ENCODE measurements around the gene BRSK2. TPM values are rescaled to one million over a fixed set of nuclear protein-coding genes. Genes with fewer than 3 reads are reported as not detected.
"Not testable (repeated sequence)": the region's sequence is repeated elsewhere in the genome, so short reads cannot be mapped to it uniquely, and the experiment has no call there.

BRSK2 gene
- total RNA-seq, 4 donors from 2014 or later = 0.35 to 6.4 (median 0.40) TPM; not detected in 1

GRCh38 chr11:1414650-1415049, 24.9 kb downstream of the BRSK2 start:
- peaks cover 0 to 25% (median 13%) of the 10 kb centered on the region in 4 donors for H3K9me3 ChIP-seq
- H3K4me3 ChIP-seq = no peak overlapping the region

GRCh38 chr11:1415631-1416030, 25.9 kb downstream of the BRSK2 start:
- Histone ChIP-seq H3K27me3 (no peaks in the 10 kb centered on the region), H3K36me3 (no peaks in the 10 kb centered on the region), H3K9me3 (peaks cover 0 to 29% (median 13%) of the 10 kb centered on the region in 4 donors), H3K4me1 (no peaks in the 10 kb centered on the region), H3K4me3 (no peak overlapping the region), H3K27ac (no peak overlapping the region)
- DNase-seq = no peak
- TF ChIP-seq POLR2A (IDR thresholded peaks at IDR 0.05) (no peak), CTCF (IDR thresholded peaks at IDR 0.05) (no peak)

More at GRCh38 chr11:1414650-1415049, 24.9 kb downstream of the BRSK2 start:
- Histone ChIP-seq H3K4me1 (no peaks in the 10 kb centered on the region), H3K27me3 (no peaks in the 10 kb centered on the region), H3K36me3 (no peaks in the 10 kb centered on the region), H3K27ac (no peak overlapping the region)
- DNase-seq = no peak
- no peak for TF ChIP-seq POLR2A (IDR thresholded peaks at IDR 0.05)
- TF ChIP-seq CTCF (IDR thresholded peaks at IDR 0.05) = no peak

- H3K36me3 ChIP-seq, H3K27me3 ChIP-seq, DNase-seq, H3K4me3 ChIP-seq, H3K27ac ChIP-seq, H3K4me1 ChIP-seq: not testable (repeated sequence)
- H3K9me3 ChIP-seq = peaks cover 0 to 29% (median 13%) of the 10 kb centered on the region in 4 donors
Observed at GRCh38 chr11:1418192-1418795, 28.6 kb downstream of the BRSK2 start.

GRCh38 chr11:1419811-1420210, 30.1 kb downstream of the BRSK2 start:
- no peak overlapping the region for H3K27ac ChIP-seq
- DNase-seq = no peak
- no peaks in the 10 kb centered on the region for H3K27me3 ChIP-seq
- no peak overlapping the region for H3K4me3 ChIP-seq
- peaks cover 0 to 29% (median 13%) of the 10 kb centered on the region in 4 donors for H3K9me3 ChIP-seq
- no peaks in the 10 kb centered on the region for H3K36me3 ChIP-seq
- TF ChIP-seq CTCF (IDR thresholded peaks at IDR 0.05) = no peak
- TF ChIP-seq POLR2A (IDR thresholded peaks at IDR 0.05) = no peak
- H3K4me1 ChIP-seq = no peaks in the 10 kb centered on the region

- Histone ChIP-seq H3K36me3 (no peaks in the 10 kb centered on the region), H3K27me3 (no peaks in the 10 kb centered on the region), H3K4me1 (no peaks in the 10 kb centered on the region), H3K4me3 (no peak overlapping the region), H3K9me3 (peaks cover 0 to 29% (median 13%) of the 10 kb centered on the region in 4 donors), H3K27ac (no peak overlapping the region)
- DNase-seq = no peak
- TF ChIP-seq POLR2A (IDR thresholded peaks at IDR 0.05) = no peak
- no peak for TF ChIP-seq CTCF (IDR thresholded peaks at IDR 0.05)
Observed at GRCh38 chr11:1421291-1421690, 31.6 kb downstream of the BRSK2 start.

- H3K4me3 ChIP-seq = no peak overlapping the region
- no peak overlapping the region for H3K27ac ChIP-seq
- no peak for TF ChIP-seq CTCF (IDR thresholded peaks at IDR 0.05)
- no peak for TF ChIP-seq POLR2A (IDR thresholded peaks at IDR 0.05)
- no peaks in the 10 kb centered on the region for H3K27me3 ChIP-seq
- no peaks in the 10 kb centered on the region for H3K36me3 ChIP-seq
- peaks cover 0 to 25% (median 9%) of the 10 kb centered on the region in 4 donors for H3K9me3 ChIP-seq
- no peaks in the 10 kb centered on the region for H3K4me1 ChIP-seq
- DNase-seq = no peak
Observed at GRCh38 chr11:1422481-1422880, 32.7 kb downstream of the BRSK2 start.

All from Peyer's patch (tissue), 4 donors.